NCI-H2227 (cell line): Measurements from ENCODE around the gene ZRANB1.
"Not testable (repeated sequence)": the region's sequence is repeated elsewhere in the genome, so short reads cannot be mapped to it uniquely, and the experiment has no call there.

ENCODE experiments used
- DNase-seq: peaks from one replicate; lab custom pipeline; 2025; ENCODE audit not compliant: unreplicated experiment; lab: John Stamatoyannopoulos, UW

Gene ZRANB1

GRCh38 chr10:124962421-124962820 lies 20.5 kb downstream of the ZRANB1 start:
- DNase-seq: no peak

DNA sequence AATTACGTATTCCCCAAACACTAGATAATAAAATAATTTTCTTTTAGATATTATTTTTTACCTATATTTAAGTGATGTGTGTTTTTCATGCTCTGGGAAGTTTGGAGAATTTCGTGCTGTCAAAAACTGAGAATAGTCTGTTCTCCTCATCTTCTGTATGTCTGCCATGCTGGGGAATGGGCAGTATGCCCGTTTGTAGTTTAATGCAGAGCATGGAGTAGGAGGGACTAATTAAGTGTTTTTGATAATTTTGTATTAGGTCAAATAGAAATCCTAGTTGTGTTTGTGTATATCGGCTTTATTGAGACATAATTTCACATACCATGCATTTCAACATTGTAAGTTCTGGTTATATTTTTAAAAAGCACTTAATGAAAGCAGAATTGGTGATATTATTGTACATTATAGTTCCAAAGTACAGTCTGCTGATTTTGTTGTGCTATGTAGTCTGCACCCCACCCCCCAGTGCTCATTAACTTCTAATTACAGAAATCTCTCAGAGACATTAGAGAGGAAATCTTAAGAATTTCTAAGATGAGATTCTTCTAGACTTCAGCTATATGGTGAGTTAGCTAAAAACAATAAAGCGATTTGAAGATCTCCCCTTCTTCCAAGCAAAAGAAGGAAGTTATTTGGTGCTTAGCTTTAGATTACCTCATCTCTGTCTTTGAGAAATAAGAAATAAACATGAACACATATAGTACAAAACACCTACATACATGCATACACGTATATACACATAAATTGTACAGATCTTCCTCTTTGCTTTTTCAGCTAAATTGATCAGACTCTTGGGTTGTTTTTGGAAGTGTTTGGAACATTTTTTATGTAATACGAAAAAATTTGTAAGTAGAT lies 22.2 kb downstream of the ZRANB1 start:
- no peak for DNase-seq

GRCh38 chr10:124966008-124966407 lies 24.1 kb downstream of the ZRANB1 start:
- no peak for DNase-seq

GRCh38 chr10:124967255-124967654 lies 25.3 kb downstream of the ZRANB1 start:
- no peak for DNase-seq

GRCh38 chr10:124971276-124971675 lies 29.4 kb downstream of the ZRANB1 start:
- no peak for DNase-seq

- DNase-seq: no peak
Observed at GRCh38 chr10:124972637-124973036, 30.7 kb downstream of the ZRANB1 start.

DNA sequence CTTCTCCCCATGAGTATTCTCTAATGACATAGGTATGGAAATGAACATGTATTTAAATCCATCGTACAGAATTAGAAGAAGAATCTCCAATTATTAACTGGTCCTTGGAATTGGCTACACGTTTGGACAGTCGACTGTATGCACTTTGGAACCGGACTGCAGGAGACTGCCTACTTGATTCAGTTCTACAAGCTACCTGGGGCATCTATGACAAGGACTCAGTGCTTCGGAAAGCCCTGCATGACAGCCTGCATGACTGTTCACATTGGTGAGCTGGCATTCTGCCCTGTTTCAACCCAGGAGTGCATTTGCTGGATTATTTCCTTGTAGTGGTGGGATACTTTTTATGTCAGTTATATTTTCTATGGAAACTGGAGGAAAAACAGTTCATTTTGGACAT lies 32.2 kb downstream of the ZRANB1 start:
- no peak for DNase-seq

GRCh38 chr10:124975977-124976514 lies 34.1 kb downstream of the ZRANB1 start:
- DNase-seq: no peak

GRCh38 chr10:124977161-124977560 lies 35.2 kb downstream of the ZRANB1 start:
- no peak for DNase-seq

DNA sequence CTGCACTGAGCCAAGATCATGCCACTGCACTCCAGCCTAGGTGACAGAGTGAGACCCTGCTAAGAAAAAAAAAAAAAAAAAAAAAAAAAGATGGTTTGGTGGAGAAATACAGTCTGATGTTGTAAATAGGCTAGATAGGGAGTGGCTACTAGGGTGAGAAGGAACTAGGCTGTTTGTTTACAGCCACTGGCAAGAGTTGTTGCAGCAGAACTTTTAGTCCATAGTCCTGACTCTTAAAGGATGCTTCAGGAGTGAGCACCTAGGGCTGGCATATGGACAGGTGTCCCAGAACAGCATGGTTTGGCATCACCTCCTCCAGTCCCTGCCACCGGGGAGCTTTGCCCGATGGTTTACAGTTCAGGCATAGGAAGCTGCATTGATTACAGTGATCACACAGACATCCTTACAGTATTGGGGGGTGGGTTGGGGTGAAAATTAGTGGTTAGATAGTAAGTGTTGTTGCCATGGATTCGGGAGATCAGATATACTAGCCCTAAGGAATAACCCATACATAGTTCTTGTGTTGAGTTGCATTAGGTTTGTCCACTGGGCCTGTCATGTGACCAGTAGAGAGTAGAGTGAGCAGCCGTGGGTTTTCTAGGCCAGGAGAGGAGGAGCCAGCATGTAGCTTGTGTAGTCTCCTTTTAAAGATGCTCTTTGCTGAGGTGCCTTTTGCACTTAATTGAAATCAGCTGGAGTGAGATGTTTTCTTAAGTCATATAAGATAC lies 35.9 kb downstream of the ZRANB1 start:
- DNase-seq: peak; percentile 12

- no peak for DNase-seq
Observed at GRCh38 chr10:124978376-124978725, 36.4 kb downstream of the ZRANB1 start.

DNA sequence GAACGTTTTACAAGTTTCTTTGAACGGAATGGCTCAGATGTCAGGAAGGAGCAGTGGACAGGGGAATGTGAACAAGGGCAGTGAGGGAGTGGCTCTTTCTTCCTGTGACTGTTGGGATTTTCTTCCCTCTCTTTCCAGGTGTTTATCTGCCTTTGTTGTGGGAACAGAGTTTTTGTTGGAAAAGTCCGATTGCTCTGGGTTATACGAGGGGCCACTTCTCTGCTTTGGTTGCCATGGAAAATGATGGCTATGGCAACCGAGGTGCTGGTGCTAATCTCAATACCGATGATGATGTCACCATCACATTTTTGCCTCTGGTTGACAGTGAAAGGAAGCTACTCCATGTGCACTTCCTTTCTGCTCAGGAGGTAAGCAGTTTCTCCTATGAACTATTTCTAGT lies 41.4 kb downstream of the ZRANB1 start:
- no peak for DNase-seq

DNA sequence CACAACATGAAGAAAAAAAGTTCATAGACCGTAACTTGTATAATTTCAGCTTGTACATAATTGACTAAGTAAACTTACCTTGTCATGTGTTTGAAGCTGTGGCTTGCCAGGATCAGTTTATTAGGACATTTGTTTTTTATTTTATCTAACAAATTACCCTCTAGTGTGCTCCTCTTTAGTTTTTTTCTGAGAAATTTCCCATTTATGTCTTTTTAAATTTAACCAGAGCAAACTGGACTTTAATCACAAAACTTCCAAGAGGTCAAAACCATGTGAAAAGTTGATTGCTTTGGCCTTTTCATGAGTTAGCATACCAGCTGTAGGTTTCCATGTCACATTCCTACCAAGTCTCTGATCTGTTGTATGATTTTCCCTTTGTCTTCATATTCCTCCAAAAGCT lies 42.5 kb downstream of the ZRANB1 start:
- DNase-seq: no peak

GRCh38 chr10:124985162-124985561 lies 43.2 kb downstream of the ZRANB1 start:
- DNase-seq: no peak

GRCh38 chr10:124987788-124988187 lies 45.9 kb downstream of the ZRANB1 start:
- no peak for DNase-seq

DNA sequence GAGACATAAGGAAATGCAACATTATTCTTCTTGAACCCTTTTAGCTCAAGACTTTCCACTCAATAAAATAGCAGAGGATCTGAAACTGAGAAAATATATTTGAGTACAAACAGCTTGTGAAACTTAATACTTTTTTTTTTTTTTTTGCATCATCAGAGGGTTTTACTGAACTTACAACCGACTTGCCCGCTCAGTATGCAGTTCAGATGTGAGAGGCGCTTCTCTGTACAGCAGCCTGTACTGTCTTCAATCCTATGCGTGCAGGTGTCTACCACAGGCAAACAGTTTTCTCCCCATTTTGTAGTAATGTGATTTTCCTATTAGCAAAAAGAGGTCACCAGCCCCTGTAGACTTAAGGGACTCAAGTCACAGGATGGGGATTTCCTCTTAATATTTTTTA lies 46.8 kb downstream of the ZRANB1 start:
- not testable (repeated sequence) for DNase-seq

DNA sequence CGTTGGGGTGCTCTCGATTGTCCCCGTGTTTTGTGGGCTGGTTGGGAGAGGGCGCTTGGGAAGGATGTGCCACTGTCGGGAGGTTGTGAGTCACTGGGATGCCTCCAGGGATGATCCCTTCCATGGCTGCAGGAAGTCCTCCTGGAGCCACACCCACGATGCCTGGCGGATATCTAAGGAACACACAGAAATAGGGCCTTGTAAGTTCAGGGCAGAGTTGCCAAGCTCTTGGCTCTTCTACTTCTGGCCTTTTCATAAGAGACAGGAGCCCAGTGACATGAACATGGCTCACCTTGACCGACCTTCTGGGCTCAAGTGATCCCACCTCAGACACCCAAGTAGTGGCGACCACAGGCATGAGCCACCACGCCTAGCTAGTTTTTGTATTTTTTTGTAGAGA lies 47.6 kb downstream of the ZRANB1 start:
- no peak for DNase-seq

DNA sequence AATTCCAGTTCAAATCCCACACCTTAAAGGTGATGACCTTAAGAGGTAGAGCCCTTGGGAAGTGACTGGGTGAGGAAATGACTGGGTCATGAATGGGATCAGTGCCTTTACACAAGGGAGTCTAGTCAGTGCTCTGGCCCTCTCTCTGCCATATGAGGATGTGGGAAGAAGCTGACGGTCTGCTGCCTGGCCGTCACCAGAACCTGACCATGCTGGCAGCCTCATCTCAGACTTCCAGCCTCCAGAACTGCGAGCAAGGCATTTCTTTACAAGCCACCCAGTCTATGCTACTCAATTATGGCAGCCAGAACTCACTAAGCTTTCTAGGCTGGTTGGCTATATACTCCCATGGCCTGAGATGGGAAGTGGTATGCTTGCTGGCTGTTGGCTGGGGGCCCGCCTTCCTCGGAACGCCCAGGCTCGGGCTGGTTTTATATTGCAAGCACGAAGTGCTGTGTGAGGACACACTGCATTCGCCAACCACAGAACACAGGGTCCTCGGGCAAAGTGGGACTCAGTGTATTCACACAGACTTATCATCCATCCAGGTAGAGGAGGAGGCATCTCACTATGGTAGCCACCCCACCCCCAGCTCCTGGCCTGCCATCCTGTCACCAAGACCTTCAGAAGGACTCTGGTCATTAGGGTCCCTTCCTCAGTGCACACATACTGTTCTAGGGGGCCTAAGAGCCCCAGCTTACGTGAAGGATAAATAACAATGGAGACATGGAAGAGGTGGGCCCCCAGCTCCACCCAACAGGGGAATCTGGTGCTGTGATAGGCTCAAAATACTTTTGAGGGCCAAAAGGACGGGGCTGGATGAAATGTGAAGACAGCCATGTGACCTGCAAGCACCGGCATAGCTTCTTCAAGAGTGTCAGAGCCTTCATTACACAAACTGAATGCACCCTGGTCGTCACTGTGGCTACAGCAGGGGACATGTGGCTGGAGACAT lies 49.0 kb downstream of the ZRANB1 start:
- DNase-seq: no peak

DNA sequence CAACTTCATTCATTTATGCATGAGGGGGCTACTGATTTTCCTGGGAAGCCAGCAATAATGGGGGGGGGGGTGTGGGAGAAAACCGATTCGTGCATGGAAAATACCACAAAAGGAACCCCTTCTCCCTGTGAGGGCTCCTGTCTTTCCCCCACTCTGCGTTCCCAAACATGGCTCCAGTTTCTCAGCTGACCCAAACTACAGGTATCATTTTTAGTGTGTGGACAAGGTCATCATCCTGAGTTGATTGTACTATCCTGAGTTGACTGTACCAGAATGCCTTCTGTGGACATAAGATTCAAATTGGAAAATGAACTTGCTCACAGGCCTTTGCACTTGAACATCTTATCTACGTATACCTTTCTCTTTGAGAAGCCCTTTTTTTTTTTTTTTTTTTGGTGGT lies 49.9 kb downstream of the ZRANB1 start:
- no peak for DNase-seq

DNA sequence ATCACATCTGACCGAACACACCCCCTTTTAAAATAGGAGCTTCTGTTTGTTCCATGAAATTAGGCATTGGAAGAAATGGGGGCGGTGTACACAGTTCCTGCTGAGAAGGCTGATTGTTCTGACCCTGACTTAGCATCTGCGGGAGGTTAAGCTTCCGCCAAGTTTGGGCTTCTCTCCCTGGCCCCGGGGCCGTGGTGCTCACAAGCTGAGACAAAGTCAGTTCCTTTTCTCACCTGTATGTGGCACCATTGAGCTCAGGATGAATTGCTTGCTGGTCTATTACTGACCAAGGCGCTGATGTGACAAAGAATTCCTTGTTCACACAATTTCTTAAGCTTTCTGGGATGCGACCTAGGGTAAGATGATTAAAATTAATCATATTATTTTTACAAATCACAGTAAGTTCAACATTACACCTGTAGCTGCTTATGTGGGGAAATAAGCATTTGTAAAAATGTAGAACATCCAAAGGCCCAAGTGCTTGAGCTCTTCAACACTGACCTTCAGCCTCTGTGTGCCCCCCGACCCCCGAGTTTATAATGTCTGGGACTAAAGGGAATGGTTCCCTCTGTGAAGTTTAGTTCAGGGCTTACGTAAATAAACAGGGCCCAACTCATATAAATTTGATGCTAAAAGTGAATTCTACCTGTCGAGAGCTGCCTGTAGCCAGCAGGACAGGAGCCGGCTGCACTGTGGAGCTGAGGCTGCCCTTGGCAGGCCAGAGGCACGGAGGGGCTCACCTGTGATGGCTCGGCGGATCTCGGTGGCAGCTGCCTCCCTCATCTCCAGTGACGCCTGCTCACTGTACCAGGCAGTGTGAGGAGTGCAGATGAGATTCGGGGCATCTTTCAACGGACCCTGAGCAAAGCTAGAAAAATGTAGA lies 50.8 kb downstream of the ZRANB1 start:
- peak; percentile 64 for DNase-seq
